NT2/D1 (cell line): ENCODE results near the gene ZNF91.

ENCODE experiments used
- DNase-seq: peaks from one replicate; pipeline ENCODE4 v3.0.0-alpha.2; 2011; ENCODE audit warnings: low read depth, low spot score
- H3K27me3 ChIP-seq: 2 replicates; pipeline ENCODE4 v1.6.0; 2011; ENCODE audit warnings: mild to moderate bottlenecking; ENCODE audit not compliant: insufficient read length, insufficient read depth
- H3K36me3 ChIP-seq: 2 replicates; pipeline ENCODE4 v1.6.1; 2011; ENCODE audit warnings: mild to moderate bottlenecking, low read length, mixed read lengths; ENCODE audit not compliant: insufficient read depth, insufficient read length
- H3K4me1 ChIP-seq: 2 replicates; pipeline ENCODE4 v1.5.1; 2011; ENCODE audit not compliant: insufficient read depth, insufficient read length
- H3K4me3 ChIP-seq: 2 replicates; pipeline ENCODE4 v1.5.1; 2011; ENCODE audit warnings: low read depth; ENCODE audit not compliant: insufficient read length
- H3K9ac ChIP-seq: 2 replicates; pipeline ENCODE4 v1.6.0; 2011; ENCODE audit warnings: low read depth; ENCODE audit not compliant: insufficient read length
- H3K9me3 ChIP-seq: 2 replicates; pipeline ENCODE4 v1.5.1; 2011; ENCODE audit warnings: mild to moderate bottlenecking, low read length; ENCODE audit not compliant: insufficient read depth
- SUZ12 ChIP-seq: IDR thresholded peaks from 2 replicates; pipeline ENCODE4 v1.6.1; 2011; ENCODE audit not compliant: insufficient read length, insufficient read depth; ENCODE audit errors: extremely low read depth
- YY1 ChIP-seq: IDR thresholded peaks from 2 replicates; pipeline ENCODE4 v1.6.1; 2011; ENCODE audit not compliant: insufficient read length, insufficient read depth
- ZNF274 ChIP-seq: IDR thresholded peaks from 2 replicates; pipeline ENCODE4 v1.6.1; 2011; ENCODE audit warnings: mild to moderate bottlenecking, low read depth, low read length

The ZNF91 gene

GRCh38 chr19:23394511-23394910 lies 760 bp downstream of the ZNF91 start:
- Histone ChIP-seq H3K9ac (peak overlapping the region; percentile 100), H3K4me3 (peak overlapping the region; percentile 100), H3K9me3 (no peaks in the 10 kb centered on the region), H3K4me1 (no peaks in the 10 kb centered on the region), H3K27me3 (no peaks in the 10 kb centered on the region), H3K36me3 (peaks cover 52% of the 10 kb centered on the region)
- no peak for TF ChIP-seq YY1
- no peak for TF ChIP-seq ZNF274
- no peak for TF ChIP-seq SUZ12
- DNase-seq, result no peak

- no peaks in the 10 kb centered on the region for H3K27me3 ChIP-seq
- TF ChIP-seq ZNF274, result no peak
- TF ChIP-seq SUZ12, result no peak
- TF ChIP-seq YY1, result no peak
- no peaks in the 10 kb centered on the region for H3K4me1 ChIP-seq
- no peak for DNase-seq
- H3K9me3 ChIP-seq, result no peaks in the 10 kb centered on the region
- H3K36me3 ChIP-seq, result peaks cover 53% of the 10 kb centered on the region
- no peak overlapping the region for H3K4me3 ChIP-seq
- no peak overlapping the region for H3K9ac ChIP-seq
Observed at GRCh38 chr19:23393121-23393520, 2.1 kb downstream of the ZNF91 start.

GRCh38 chr19:23391236-23391635 lies 4.0 kb downstream of the ZNF91 start:
- Histone ChIP-seq H3K27me3 (no peaks in the 10 kb centered on the region), H3K9me3 (peaks cover 2% of the 10 kb centered on the region; the same call in 1 of the 2 replicates), H3K4me1 (no peaks in the 10 kb centered on the region), H3K36me3 (peaks cover 57% of the 10 kb centered on the region), H3K9ac (no peak overlapping the region), H3K4me3 (no peak overlapping the region)
- no peak for DNase-seq
- no peak for TF ChIP-seq YY1
- TF ChIP-seq SUZ12, result no peak
- TF ChIP-seq ZNF274, result no peak

- Histone ChIP-seq H3K9me3 (peaks cover 44% of the 10 kb centered on the region), H3K27me3 (no peaks in the 10 kb centered on the region), H3K4me1 (no peaks in the 10 kb centered on the region), H3K4me3 (no peak overlapping the region), H3K9ac (no peak overlapping the region), H3K36me3 (peaks cover 72% of the 10 kb centered on the region)
- DNase-seq, result no peak
- no peak for TF ChIP-seq YY1
- TF ChIP-seq SUZ12, result no peak
- no peak for TF ChIP-seq ZNF274
Observed at GRCh38 chr19:23385404-23385803, 9.9 kb downstream of the ZNF91 start.

- no peaks in the 10 kb centered on the region for H3K4me1 ChIP-seq
- no peaks in the 10 kb centered on the region for H3K27me3 ChIP-seq
- DNase-seq, result no peak
- TF ChIP-seq YY1, result no peak
- TF ChIP-seq SUZ12, result no peak
- TF ChIP-seq ZNF274, result no peak
- no peak overlapping the region for H3K4me3 ChIP-seq
- H3K36me3 ChIP-seq, result peaks cover 72% of the 10 kb centered on the region
- H3K9me3 ChIP-seq, result peaks cover 44% of the 10 kb centered on the region
- no peak overlapping the region for H3K9ac ChIP-seq
Observed at GRCh38 chr19:23384858-23385257, 10.4 kb downstream of the ZNF91 start.

GRCh38 chr19:23384166-23384565 lies 11.1 kb downstream of the ZNF91 start:
- peaks cover 72% of the 10 kb centered on the region for H3K36me3 ChIP-seq

GRCh38 chr19:23382955-23383354 lies 12.3 kb downstream of the ZNF91 start:
- peaks cover 69% of the 10 kb centered on the region for H3K36me3 ChIP-seq
- H3K9me3 ChIP-seq, result peaks cover 51% of the 10 kb centered on the region
- H3K4me3 ChIP-seq, result no peak overlapping the region

More at GRCh38 chr19:23384166-23384565, 11.1 kb downstream of the ZNF91 start:
- H3K4me3 ChIP-seq, result no peak overlapping the region
- TF ChIP-seq YY1 (no peak), SUZ12 (no peak), ZNF274 (no peak)
- no peak overlapping the region for H3K9ac ChIP-seq
- no peak for DNase-seq
- H3K27me3 ChIP-seq, result no peaks in the 10 kb centered on the region
- H3K9me3 ChIP-seq, result peaks cover 45% of the 10 kb centered on the region
- H3K4me1 ChIP-seq, result no peaks in the 10 kb centered on the region

More at GRCh38 chr19:23382955-23383354, 12.3 kb downstream of the ZNF91 start:
- Histone ChIP-seq H3K9ac (no peak overlapping the region), H3K27me3 (no peaks in the 10 kb centered on the region), H3K4me1 (no peaks in the 10 kb centered on the region)
- no peak for DNase-seq
- TF ChIP-seq ZNF274 (no peak), YY1 (no peak), SUZ12 (no peak)
